Peyer's patch (tissue), 4 donors: ENCODE data around the gene SEMA5B.

Experiments used
- POLR2A ChIP-seq, 2 donors: fragments of 450-650 bp; IDR thresholded peaks; one replicate each; pipeline ENCODE4 v1.5.1; 2017; ENCODE audit warnings: antibody characterized with exemption in 2 of 2, mild to moderate bottlenecking in 2 of 2, moderate library complexity in 2 of 2
- TF ChIP-seq, protein P1 (sequence below), 6 experiments: fragments of 450-650 bp in 4 of 6; fragments of 200-600 bp in 2 of 6; sonication (generic) in 1 of 6; IDR thresholded peaks; one replicate each; pipeline ENCODE4 v1.5.1; 2017 to 2019; ENCODE audit warnings: antibody characterized with exemption in 6 of 6, mild to moderate bottlenecking in 3 of 6, moderate library complexity in 1 of 6

GRCh38 chr3:123050666-123051065, 23.1 kb upstream of the SEMA5B start:
- TF ChIP-seq, protein P1, sequence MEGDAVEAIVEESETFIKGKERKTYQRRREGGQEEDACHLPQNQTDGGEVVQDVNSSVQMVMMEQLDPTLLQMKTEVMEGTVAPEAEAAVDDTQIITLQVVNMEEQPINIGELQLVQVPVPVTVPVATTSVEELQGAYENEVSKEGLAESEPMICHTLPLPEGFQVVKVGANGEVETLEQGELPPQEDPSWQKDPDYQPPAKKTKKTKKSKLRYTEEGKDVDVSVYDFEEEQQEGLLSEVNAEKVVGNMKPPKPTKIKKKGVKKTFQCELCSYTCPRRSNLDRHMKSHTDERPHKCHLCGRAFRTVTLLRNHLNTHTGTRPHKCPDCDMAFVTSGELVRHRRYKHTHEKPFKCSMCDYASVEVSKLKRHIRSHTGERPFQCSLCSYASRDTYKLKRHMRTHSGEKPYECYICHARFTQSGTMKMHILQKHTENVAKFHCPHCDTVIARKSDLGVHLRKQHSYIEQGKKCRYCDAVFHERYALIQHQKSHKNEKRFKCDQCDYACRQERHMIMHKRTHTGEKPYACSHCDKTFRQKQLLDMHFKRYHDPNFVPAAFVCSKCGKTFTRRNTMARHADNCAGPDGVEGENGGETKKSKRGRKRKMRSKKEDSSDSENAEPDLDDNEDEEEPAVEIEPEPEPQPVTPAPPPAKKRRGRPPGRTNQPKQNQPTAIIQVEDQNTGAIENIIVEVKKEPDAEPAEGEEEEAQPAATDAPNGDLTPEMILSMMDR (IDR thresholded peaks at IDR 0.05) = no peak
- no peak for TF ChIP-seq POLR2A (IDR thresholded peaks at IDR 0.05)
